ENCODE data around the gene CAPZB.

Gene CAPZB

DNA sequence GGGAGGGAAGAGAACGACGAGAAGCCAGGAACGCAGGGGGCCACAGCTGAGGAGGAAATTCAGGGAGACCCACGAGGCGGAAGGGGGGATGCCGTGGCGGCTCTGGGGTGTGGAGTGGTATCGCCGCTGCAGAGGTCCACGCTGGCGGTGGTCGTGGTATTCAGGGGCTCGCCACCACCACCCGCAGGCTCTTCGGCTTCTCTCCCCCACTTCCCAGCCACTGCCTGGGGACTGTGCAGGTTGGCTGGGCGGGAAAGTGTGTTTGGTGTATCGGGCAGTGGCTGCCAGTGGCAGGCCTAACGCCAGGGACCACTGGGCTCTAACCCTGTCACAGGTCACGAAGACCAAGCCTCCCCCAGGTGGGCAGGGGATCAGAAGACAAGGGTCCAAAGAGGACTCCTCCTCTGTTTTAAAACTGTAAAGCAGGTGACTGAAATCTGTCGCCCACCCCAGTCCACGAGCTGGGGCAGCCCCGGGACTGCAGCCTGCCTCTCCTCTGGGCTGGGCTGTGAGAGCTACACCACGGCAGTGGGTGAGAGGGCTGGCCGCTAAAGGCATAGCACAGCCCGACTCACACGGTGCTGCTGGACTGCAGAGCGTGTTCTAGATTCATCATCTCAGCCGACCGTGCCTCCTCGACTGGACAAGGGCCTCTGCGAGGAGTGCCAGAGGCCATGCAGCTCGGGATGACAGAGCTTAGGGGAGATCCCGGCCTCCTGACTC lies 142.3 kb downstream of the CAPZB start:
- Histone ChIP-seq H3K4me3 (ENCODE audit: low read length) (no peak overlapping the region), H3K9ac (ENCODE audit: low read depth, low read length) (no peak overlapping the region), H3K27me3 (ENCODE audit: control insufficient read depth, insufficient read depth, low read length) (no peaks in the 10 kb centered on the region), H3K9me3 (replicated peaks; ENCODE audit: low read length) (no peaks in the 10 kb centered on the region), H3K36me3 (ENCODE audit: insufficient read depth, low read length) (peaks cover 73% of the 10 kb centered on the region), H3K4me2 (ENCODE audit: low read length) (no peak overlapping the region), H3K4me1 (ENCODE audit: control insufficient read depth, insufficient read depth, low read length) (no peaks in the 10 kb centered on the region)

GRCh38 chr1:19342062-19342750 lies 143.1 kb downstream of the CAPZB start:
- Histone ChIP-seq H3K9me3 (replicated peaks; ENCODE audit: low read length) (no peaks in the 10 kb centered on the region), H3K36me3 (ENCODE audit: insufficient read depth, low read length) (peaks cover 73% of the 10 kb centered on the region)

DNA sequence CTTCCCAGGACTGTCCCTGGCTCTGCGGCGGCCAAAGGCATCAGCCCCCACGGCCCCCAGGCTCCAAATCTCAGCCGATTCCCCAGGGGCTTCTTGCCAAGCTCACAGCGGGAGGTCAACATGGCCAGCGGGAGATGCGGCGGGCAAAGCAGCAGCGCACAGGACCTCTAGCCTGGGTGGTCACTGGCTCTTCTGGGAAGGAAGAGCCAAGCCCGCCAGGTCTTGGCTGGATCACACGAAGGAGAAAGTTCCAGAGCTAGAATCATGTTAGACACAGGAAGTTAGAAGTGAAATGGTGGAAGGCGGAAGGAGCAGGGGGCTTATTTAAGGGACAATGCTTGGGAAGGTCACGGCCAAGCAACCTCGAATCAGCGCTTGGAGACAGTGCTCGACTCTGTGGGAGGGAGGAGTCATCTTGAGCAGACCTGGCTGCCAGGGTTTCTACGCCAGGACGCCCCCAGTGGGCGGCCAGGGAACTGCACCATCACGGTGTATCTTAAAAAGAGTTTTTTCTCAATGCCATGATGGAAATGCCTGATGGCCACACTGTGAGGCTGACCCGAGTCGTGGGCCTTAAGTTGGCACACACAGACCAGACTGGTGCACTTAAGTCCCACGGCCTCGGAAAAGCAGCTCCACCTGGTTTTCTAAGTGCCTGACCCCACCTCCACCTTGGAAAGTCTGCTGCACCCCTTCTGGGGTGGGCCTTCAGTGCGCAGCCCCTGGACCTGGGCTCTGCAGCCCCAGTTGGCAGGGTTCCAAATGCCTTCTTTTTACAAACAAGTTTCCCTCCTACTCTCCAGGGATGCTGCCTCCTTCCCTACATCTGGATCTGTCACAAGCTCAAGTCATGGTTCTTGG lies 143.9 kb downstream of the CAPZB start:
- Histone ChIP-seq H3K4me2 (ENCODE audit: low read length) (no peak overlapping the region), H3K4me1 (ENCODE audit: control insufficient read depth, insufficient read depth, low read length) (no peaks in the 10 kb centered on the region), H3K9me3 (replicated peaks; ENCODE audit: low read length) (no peaks in the 10 kb centered on the region), H3K36me3 (ENCODE audit: insufficient read depth, low read length) (peaks cover 74% of the 10 kb centered on the region), H3K9ac (ENCODE audit: low read depth, low read length) (no peak overlapping the region), H3K27me3 (ENCODE audit: control insufficient read depth, insufficient read depth, low read length) (no peaks in the 10 kb centered on the region), H3K4me3 (ENCODE audit: low read length) (no peak overlapping the region)

More at GRCh38 chr1:19342062-19342750, 143.1 kb downstream of the CAPZB start:
- H3K9ac ChIP-seq (ENCODE audit: low read depth, low read length): no peak overlapping the region
- no peaks in the 10 kb centered on the region for H3K27me3 ChIP-seq (ENCODE audit: control insufficient read depth, insufficient read depth, low read length)
- H3K4me3 ChIP-seq (ENCODE audit: low read length): no peak overlapping the region
- no peak overlapping the region for H3K4me2 ChIP-seq (ENCODE audit: low read length)
- no peaks in the 10 kb centered on the region for H3K4me1 ChIP-seq (ENCODE audit: control insufficient read depth, insufficient read depth, low read length)

- H3K36me3 ChIP-seq (ENCODE audit: insufficient read depth, low read length): peaks cover 74% of the 10 kb centered on the region
Observed at GRCh38 chr1:19340387-19340937, 144.9 kb downstream of the CAPZB start.

DNA sequence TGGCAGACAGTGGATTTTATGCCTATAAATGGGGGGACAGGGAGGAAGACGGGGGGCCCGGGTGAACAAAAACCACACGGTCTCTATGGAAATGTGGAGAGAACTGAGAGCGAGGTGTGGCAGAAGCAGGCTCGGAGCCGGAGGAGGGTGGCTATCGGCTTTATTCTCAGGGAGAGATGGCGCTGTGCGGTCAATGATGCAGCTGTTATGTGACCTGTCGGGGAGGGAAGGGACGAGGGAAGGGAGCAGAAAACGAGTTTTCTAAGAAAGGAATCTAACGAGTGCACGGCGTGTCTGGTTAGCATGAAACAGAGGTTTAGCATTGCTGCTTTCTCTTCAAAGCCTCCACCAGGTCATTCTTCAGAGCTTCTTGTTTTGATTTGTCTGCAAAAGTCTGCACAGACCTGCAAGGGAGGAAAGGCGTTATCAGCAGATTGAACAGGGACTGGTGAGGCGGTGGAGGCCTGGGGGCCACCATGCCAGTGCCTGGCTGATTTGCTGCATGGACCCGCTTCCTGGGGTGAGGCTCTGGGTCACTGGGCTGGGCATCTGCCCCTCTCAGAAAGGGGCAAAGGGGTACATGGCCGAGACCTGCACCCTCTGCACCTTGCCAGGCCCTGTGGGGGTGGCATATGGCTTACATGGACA lies 146.0 kb downstream of the CAPZB start:
- Histone ChIP-seq H3K4me1 (ENCODE audit: control insufficient read depth, insufficient read depth, low read length) (no peaks in the 10 kb centered on the region), H3K27me3 (ENCODE audit: control insufficient read depth, insufficient read depth, low read length) (no peaks in the 10 kb centered on the region), H3K9me3 (replicated peaks; ENCODE audit: low read length) (no peaks in the 10 kb centered on the region), H3K36me3 (ENCODE audit: insufficient read depth, low read length) (peaks cover 64% of the 10 kb centered on the region), H3K4me3 (ENCODE audit: low read length) (no peak overlapping the region), H3K4me2 (ENCODE audit: low read length) (no peak overlapping the region), H3K9ac (ENCODE audit: low read depth, low read length) (no peak overlapping the region)

More at GRCh38 chr1:19340387-19340937, 144.9 kb downstream of the CAPZB start:
- Histone ChIP-seq H3K27me3 (ENCODE audit: control insufficient read depth, insufficient read depth, low read length) (no peaks in the 10 kb centered on the region), H3K9ac (ENCODE audit: low read depth, low read length) (no peak overlapping the region), H3K4me2 (ENCODE audit: low read length) (no peak overlapping the region), H3K4me3 (ENCODE audit: low read length) (no peak overlapping the region), H3K4me1 (ENCODE audit: control insufficient read depth, insufficient read depth, low read length) (no peaks in the 10 kb centered on the region), H3K9me3 (replicated peaks; ENCODE audit: low read length) (no peaks in the 10 kb centered on the region)

DNA sequence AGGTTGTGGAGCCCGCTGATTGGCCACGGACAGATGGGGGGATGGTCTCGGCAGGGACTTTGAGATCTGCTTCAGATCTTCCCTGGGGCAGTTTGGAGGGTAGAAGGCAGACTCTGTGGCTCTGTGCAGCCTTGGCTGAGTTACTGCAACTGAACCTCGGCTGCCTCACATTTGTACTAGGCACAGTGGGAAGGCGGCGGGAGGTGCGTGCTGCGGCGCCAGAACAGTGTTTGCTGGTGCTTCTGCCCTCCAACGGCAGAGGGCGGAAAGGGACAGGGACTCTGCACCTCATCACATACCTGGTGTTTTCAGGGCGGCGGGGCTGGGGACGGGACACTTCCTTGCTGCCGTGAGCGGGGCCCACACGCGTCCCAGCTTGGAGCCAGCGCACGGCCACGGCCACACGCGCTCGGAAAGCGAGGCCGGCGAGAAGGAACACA lies 147.0 kb downstream of the CAPZB start:
- peaks cover 55% of the 10 kb centered on the region for H3K36me3 ChIP-seq (ENCODE audit: insufficient read depth, low read length)
- no peaks in the 10 kb centered on the region for H3K27me3 ChIP-seq (ENCODE audit: control insufficient read depth, insufficient read depth, low read length)
- no peak overlapping the region for H3K4me2 ChIP-seq (ENCODE audit: low read length)
- no peaks in the 10 kb centered on the region for H3K4me1 ChIP-seq (ENCODE audit: control insufficient read depth, insufficient read depth, low read length)
- no peaks in the 10 kb centered on the region for H3K9me3 ChIP-seq (replicated peaks; ENCODE audit: low read length)
- H3K4me3 ChIP-seq (ENCODE audit: low read length): no peak overlapping the region
- H3K9ac ChIP-seq (ENCODE audit: low read depth, low read length): no peak overlapping the region

DNA sequence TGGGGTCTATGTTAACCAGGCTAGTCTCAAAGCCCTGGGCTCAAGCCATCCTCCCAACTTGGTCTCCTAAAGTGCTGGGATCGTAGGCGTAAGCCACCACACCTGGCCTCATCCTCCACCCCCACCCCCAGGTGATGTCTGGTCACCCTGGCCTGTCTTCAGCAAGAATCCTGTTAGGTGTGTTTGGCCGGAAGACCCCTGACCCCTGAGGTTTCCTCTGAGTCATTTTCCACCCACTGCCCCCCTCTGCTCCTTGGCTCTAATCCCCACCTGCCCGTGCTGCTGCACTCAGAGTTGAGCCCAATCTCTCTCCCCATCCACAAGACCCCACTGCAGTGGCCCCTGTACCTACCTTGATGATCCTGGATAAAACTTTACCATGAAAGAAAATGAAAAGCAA lies 148.1 kb downstream of the CAPZB start:
- H3K4me3 ChIP-seq (ENCODE audit: low read length): no peak overlapping the region
- no peaks in the 10 kb centered on the region for H3K4me1 ChIP-seq (ENCODE audit: control insufficient read depth, insufficient read depth, low read length)
- no peaks in the 10 kb centered on the region for H3K27me3 ChIP-seq (ENCODE audit: control insufficient read depth, insufficient read depth, low read length)
- H3K36me3 ChIP-seq (ENCODE audit: insufficient read depth, low read length): peaks cover 44% of the 10 kb centered on the region
- H3K4me2 ChIP-seq (ENCODE audit: low read length): no peak overlapping the region
- no peak overlapping the region for H3K9ac ChIP-seq (ENCODE audit: low read depth, low read length)
- no peaks in the 10 kb centered on the region for H3K9me3 ChIP-seq (replicated peaks; ENCODE audit: low read length)

- Histone ChIP-seq H3K9me3 (replicated peaks; ENCODE audit: low read length) (no peaks in the 10 kb centered on the region), H3K36me3 (ENCODE audit: insufficient read depth, low read length) (peaks cover 37% of the 10 kb centered on the region), H3K4me3 (ENCODE audit: low read length) (no peak overlapping the region), H3K9ac (ENCODE audit: low read depth, low read length) (no peak overlapping the region), H3K27me3 (ENCODE audit: control insufficient read depth, insufficient read depth, low read length) (no peaks in the 10 kb centered on the region), H3K4me1 (ENCODE audit: control insufficient read depth, insufficient read depth, low read length) (no peaks in the 10 kb centered on the region), H3K4me2 (ENCODE audit: low read length) (no peak overlapping the region)
Observed at GRCh38 chr1:19336543-19336942, 148.8 kb downstream of the CAPZB start.

DNA sequence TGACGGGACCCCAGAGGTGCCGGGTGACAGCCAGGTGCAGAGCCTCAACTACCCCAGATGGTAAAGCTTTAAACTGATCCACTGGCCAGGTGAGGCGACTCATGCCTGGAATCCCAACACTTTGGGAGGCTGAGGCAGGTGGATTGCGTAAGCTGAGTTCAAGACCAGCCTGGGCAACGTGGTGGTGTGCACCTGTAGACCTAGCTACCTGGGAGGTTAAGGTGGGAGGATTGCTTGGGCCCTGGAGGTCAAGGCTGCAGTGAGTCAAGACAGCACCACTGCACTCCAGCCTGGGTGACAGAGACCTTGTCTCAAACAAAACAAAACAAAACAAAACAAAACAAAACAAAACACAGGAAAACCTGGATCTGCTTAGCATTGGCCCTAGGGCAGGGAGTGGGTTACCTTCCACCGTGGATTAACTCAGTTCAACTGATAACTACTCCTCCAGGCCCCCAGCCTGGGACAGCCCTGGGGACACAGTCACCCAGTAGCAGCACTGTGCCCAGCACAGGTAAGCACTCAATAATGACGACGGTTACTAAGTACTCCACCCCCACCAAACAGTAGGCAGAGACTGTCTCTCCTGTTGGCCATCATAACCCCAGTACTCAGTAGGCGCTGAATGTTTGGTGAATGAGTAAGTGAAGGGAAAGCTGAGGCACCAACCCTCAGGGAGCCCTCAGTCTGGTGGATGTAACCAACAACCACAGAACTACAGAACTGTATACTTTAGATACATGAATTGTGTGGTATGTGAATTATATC lies 151.6 kb downstream of the CAPZB start:
- no peak overlapping the region for H3K4me2 ChIP-seq (ENCODE audit: low read length)
- no peak overlapping the region for H3K4me3 ChIP-seq (ENCODE audit: low read length)
- peaks cover 19% of the 10 kb centered on the region for H3K36me3 ChIP-seq (ENCODE audit: insufficient read depth, low read length)

GRCh38 chr1:19332832-19333231 lies 152.5 kb downstream of the CAPZB start:
- Histone ChIP-seq H3K4me2 (ENCODE audit: low read length) (no peak overlapping the region), H3K4me3 (ENCODE audit: low read length) (no peak overlapping the region), H3K27me3 (ENCODE audit: control insufficient read depth, insufficient read depth, low read length) (no peaks in the 10 kb centered on the region), H3K9me3 (replicated peaks; ENCODE audit: low read length) (no peaks in the 10 kb centered on the region), H3K36me3 (ENCODE audit: insufficient read depth, low read length) (peaks cover 18% of the 10 kb centered on the region), H3K4me1 (ENCODE audit: control insufficient read depth, insufficient read depth, low read length) (no peaks in the 10 kb centered on the region), H3K9ac (ENCODE audit: low read depth, low read length) (no peak overlapping the region)

More for the DNA sequence above, 151.6 kb downstream of the CAPZB start:
- H3K9me3 ChIP-seq (replicated peaks; ENCODE audit: low read length): no peaks in the 10 kb centered on the region
- H3K27me3 ChIP-seq (ENCODE audit: control insufficient read depth, insufficient read depth, low read length): no peaks in the 10 kb centered on the region
- H3K9ac ChIP-seq (ENCODE audit: low read depth, low read length): no peak overlapping the region
- no peaks in the 10 kb centered on the region for H3K4me1 ChIP-seq (ENCODE audit: control insufficient read depth, insufficient read depth, low read length)
